Upper lobe of left lung (tissue), 4 donors: ENCODE data around the gene LARGE1.

Source experiments
- POLR2AphosphoS5 ChIP-seq, 2 donors: sonication (generic); formaldehyde crosslinking; IDR thresholded peaks; one replicate each; pipeline ENCODE4 v1.5.1; 2017; ENCODE audit warnings: antibody characterized with exemption in 2 of 2
- TF ChIP-seq, protein P1 (sequence below), 6 experiments: fragments of 450-650 bp in 4 of 6; fragments of 200-600 bp in 2 of 6; sonication (generic) in 2 of 6; IDR thresholded peaks; one replicate each; pipeline ENCODE4 v1.5.1; 2016 to 2019; ENCODE audit warnings: antibody characterized with exemption in 6 of 6

DNA sequence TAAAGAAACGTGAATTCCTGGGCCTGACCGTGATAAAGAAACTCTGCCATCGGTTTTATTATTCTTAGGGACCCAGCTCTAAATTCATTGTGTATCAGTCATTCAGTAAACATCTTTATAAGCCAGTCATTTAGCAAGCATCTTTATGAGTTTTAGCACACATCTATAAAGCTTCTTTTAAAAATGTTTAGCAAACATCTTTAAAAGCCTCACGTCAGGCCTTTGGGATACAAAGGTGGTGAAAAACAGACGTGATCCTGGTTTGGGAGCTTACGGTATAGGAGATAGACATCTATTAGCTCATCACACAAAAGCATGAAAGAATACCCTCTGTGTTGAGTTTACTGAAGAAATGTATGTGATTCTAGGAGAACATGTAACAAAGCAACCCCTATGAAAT is 320.2 kb downstream of the LARGE1 start:
- TF ChIP-seq, protein P1, sequence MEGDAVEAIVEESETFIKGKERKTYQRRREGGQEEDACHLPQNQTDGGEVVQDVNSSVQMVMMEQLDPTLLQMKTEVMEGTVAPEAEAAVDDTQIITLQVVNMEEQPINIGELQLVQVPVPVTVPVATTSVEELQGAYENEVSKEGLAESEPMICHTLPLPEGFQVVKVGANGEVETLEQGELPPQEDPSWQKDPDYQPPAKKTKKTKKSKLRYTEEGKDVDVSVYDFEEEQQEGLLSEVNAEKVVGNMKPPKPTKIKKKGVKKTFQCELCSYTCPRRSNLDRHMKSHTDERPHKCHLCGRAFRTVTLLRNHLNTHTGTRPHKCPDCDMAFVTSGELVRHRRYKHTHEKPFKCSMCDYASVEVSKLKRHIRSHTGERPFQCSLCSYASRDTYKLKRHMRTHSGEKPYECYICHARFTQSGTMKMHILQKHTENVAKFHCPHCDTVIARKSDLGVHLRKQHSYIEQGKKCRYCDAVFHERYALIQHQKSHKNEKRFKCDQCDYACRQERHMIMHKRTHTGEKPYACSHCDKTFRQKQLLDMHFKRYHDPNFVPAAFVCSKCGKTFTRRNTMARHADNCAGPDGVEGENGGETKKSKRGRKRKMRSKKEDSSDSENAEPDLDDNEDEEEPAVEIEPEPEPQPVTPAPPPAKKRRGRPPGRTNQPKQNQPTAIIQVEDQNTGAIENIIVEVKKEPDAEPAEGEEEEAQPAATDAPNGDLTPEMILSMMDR (IDR thresholded peaks at IDR 0.05) = no peak
- TF ChIP-seq POLR2AphosphoS5 (IDR thresholded peaks at IDR 0.05) = no peak
